ENCODE data around the gene ZBTB24. TPM values are rescaled to one million over a fixed set of nuclear protein-coding genes. Genes with fewer than 3 reads are reported as not detected.

The ZBTB24 gene
- total RNA-seq = 8.1 and 10.4 TPM in 2 replicates

DNA sequence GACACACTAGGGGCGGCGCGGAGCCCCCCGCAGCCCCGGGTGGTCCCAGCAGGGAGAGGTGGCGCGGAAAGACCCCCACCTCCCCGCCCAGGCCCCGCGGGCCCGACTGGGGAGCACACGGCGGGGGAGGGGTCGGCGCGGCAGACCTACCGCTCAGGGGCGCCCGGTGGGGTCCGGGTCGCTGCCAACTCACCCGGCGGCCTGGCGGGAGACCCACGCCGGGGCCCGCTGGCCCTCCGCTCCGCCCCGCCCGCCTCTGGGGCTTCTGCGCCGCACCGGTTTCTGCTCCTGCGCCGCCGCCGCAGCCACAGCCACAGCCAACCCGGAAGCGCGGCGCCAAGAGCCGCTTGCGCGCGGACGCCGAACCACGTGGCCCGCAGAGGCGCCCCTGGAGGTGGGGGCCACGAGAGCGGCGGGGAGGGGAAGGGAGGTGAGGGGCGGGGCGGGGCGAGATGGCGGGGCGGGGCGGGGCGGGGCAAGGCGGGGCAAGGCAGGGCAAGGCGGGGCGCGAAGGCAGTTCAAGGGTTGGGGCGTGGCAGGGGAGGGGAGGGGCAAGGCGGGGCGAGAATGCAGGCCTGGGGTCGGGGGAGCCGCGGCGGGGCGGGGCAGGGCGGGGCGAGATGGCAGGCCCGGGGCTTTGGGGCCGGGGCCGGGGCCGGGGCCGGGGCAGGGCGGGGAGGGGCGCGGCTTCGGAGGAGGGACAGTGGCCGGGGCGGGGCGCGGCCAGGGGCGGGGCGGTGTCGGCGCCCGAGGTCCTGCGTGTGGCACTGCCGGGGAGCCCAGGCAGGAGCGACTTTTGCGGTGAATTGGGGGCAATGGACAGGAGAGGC, at the start of gene ZBTB24:
ZBTB24 (minus strand) TSS at position 315 of the 830 bp plus-strand sequence. CDS start 1,193 bp downstream, outside the sequence.
- TF ChIP-seq, protein P1, sequence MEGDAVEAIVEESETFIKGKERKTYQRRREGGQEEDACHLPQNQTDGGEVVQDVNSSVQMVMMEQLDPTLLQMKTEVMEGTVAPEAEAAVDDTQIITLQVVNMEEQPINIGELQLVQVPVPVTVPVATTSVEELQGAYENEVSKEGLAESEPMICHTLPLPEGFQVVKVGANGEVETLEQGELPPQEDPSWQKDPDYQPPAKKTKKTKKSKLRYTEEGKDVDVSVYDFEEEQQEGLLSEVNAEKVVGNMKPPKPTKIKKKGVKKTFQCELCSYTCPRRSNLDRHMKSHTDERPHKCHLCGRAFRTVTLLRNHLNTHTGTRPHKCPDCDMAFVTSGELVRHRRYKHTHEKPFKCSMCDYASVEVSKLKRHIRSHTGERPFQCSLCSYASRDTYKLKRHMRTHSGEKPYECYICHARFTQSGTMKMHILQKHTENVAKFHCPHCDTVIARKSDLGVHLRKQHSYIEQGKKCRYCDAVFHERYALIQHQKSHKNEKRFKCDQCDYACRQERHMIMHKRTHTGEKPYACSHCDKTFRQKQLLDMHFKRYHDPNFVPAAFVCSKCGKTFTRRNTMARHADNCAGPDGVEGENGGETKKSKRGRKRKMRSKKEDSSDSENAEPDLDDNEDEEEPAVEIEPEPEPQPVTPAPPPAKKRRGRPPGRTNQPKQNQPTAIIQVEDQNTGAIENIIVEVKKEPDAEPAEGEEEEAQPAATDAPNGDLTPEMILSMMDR (IDR thresholded peaks at IDR 0.05; ENCODE audit: insufficient read depth, low read depth, low read length) = no peak
- DNase-seq (ENCODE audit: low read depth) = peak; percentile 92
- H3K4me3 ChIP-seq (ENCODE audit: low read depth, low read length) = peak within 1 kb of the TSS; percentile 83

GRCh38 chr6:109531446-109531845, 48.4 kb upstream of the ZBTB24 start:
- H3K4me3 ChIP-seq (ENCODE audit: low read depth, low read length) = no peak overlapping the region
- TF ChIP-seq, protein P1 (IDR thresholded peaks at IDR 0.05; ENCODE audit: insufficient read depth, low read depth, low read length) = no peak
- no peak for DNase-seq (ENCODE audit: low read depth)

DNA sequence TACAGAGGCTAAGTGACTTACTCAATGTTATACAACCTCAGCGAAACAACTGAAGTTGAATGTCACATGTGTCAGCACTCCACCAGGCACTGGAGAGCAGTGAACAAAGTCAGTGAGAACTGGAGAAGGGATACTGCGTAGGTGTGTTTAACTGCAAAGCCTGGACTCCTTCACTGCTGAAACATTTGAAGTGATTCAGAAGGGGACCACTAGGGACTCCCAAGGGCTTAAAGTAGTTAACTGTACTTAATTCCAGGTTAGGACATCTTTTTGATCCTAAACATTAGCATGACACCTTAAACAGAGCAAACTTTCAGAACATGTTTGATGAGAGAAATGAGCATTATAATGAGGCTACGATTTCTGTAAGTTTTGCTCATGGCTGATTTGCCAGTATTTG, 45.0 kb upstream of the ZBTB24 start:
- TF ChIP-seq, protein P1 (IDR thresholded peaks at IDR 0.05; ENCODE audit: insufficient read depth, low read depth, low read length) = peak; percentile 37
- H3K4me3 ChIP-seq (ENCODE audit: low read depth, low read length) = no peak overlapping the region
- no peak for DNase-seq (ENCODE audit: low read depth)

DNA sequence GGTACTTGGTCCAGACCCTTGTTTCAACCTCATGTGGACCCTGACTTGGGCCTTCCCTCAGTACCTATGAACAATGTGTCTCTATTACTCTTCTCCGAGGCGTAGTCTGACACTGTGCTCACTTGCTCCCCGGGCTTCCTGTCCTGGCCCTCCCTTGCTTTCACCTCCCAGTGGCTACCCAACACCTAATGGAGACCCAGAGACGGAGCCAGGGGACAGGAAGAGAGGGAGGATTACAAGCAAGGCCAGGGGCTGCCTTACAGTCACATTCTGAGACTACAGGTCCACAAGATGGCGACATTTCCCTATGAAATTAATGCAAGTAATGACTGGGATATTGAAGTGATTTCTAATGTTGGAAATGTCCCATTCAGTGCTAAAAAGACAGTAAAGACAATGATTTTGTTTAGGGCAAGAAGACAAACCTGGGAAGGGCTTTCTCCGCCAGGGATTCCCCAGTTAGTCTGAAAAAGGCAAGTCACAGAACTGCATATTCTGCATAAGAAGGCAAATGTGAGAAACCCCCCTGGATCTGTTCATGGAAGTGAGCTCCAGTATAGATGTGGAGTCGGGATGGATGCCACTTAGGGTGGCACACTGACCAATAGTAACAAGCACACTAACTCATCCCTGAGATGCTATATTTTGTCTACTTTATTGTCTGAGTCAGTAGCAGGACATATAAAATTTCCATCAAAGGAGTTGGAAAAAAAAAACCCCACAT, 44.0 kb upstream of the ZBTB24 start:
- no peak overlapping the region for H3K4me3 ChIP-seq (ENCODE audit: low read depth, low read length)
- DNase-seq (ENCODE audit: low read depth) = peak; percentile 68
- TF ChIP-seq, protein P1 (IDR thresholded peaks at IDR 0.05; ENCODE audit: insufficient read depth, low read depth, low read length) = peak; percentile 67

GRCh38 chr6:109524129-109524528, 41.1 kb upstream of the ZBTB24 start:
- TF ChIP-seq, protein P1 (IDR thresholded peaks at IDR 0.05; ENCODE audit: insufficient read depth, low read depth, low read length) = no peak
- no peak for DNase-seq (ENCODE audit: low read depth)
- H3K4me3 ChIP-seq (ENCODE audit: low read depth, low read length) = no peak overlapping the region

GRCh38 chr6:109523478-109523877, 40.5 kb upstream of the ZBTB24 start:
- no peak overlapping the region for H3K4me3 ChIP-seq (ENCODE audit: low read depth, low read length)

More at GRCh38 chr6:109523478-109523877, 40.5 kb upstream of the ZBTB24 start:
- TF ChIP-seq, protein P1 (IDR thresholded peaks at IDR 0.05; ENCODE audit: insufficient read depth, low read depth, low read length) = no peak
- DNase-seq (ENCODE audit: low read depth) = peak; percentile 10

Measured in fibroblast of villous mesenchyme (primary cell).